ENCODE results near the gene PPM1L. TPM values are rescaled to one million over a fixed set of nuclear protein-coding genes. Genes with fewer than 3 reads are reported as not detected.

The PPM1L gene
- total and polyA plus RNA-seq, 2 donors (not counting 1 experiment from before 2014, with no cell fraction given), result 1.1 to 12.0 TPM

DNA sequence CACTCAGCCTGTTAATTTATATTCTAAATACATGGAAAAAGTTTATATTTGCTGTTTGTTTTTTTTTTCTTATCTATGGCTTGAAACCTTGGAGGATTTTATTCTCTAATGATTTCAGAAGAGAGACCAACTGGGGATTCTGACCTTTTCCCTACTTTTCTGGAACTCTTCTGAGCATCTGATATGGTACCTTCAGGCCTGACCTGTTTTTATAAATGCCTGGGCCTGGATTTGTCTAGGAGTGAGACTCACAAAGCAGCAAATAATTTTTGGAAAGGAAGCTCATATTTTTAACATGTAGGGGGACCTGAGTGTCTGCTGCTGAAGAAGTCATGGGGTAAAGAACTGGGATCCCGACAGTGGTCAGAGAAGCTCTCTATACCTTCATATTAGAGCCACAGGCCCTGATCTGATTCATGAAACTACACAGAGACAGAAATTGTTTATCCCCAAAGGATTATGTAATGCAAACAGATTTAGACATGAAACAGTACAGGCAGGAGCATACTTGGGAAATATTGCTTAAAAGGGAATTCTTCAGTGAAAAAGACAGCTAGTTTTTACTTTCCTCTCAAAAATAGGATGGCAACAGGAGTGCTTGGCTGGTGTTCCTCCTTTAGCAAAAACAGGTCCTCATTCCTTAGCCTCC lies 15.9 kb downstream of the PPM1L start:
- no peak for TF ChIP-seq EZH2 (IDR thresholded peaks at IDR 0.05; ENCODE audit: borderline replicate concordance, insufficient read depth, low read depth, low read length, poor library complexity, severe bottlenecking)
- TF ChIP-seq, protein P1, sequence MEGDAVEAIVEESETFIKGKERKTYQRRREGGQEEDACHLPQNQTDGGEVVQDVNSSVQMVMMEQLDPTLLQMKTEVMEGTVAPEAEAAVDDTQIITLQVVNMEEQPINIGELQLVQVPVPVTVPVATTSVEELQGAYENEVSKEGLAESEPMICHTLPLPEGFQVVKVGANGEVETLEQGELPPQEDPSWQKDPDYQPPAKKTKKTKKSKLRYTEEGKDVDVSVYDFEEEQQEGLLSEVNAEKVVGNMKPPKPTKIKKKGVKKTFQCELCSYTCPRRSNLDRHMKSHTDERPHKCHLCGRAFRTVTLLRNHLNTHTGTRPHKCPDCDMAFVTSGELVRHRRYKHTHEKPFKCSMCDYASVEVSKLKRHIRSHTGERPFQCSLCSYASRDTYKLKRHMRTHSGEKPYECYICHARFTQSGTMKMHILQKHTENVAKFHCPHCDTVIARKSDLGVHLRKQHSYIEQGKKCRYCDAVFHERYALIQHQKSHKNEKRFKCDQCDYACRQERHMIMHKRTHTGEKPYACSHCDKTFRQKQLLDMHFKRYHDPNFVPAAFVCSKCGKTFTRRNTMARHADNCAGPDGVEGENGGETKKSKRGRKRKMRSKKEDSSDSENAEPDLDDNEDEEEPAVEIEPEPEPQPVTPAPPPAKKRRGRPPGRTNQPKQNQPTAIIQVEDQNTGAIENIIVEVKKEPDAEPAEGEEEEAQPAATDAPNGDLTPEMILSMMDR (IDR thresholded peaks at IDR 0.05), result no peak
- CTCF ChIA-PET, result no interaction called here
- Histone ChIP-seq H3K79me2 (ENCODE audit: control insufficient read depth, insufficient read depth, low read length) (no peaks in the 10 kb centered on the region), H4K20me1 (ENCODE audit: control insufficient read depth, insufficient read depth, low read length, poor library complexity, severe bottlenecking) (no peaks in the 10 kb centered on the region), H3K9ac (ENCODE audit: low read length) (no peak overlapping the region), H3K36me3 (replicated peaks in 1 of 2; ENCODE audit: control extremely low read depth in 1 of 2, control insufficient read depth in 1 of 2, extremely low read depth in 1 of 2, insufficient read depth in 2 of 2, low read length in 1 of 2) (no peaks in the 10 kb centered on the region), H3K4me1 (ENCODE audit: control insufficient read depth in 2 of 2, insufficient read depth in 2 of 2, low read length in 2 of 2) (no peaks in the 10 kb centered on the region), H3K4me3 (ENCODE audit: control extremely low read depth in 1 of 5, extremely low read depth in 1 of 5, insufficient read depth in 1 of 5, low read depth in 2 of 5, low read length in 4 of 5) (no peak overlapping the region), H3K4me2 (replicated peaks; ENCODE audit: low read depth, low read length, poor library complexity, severe bottlenecking) (no peak overlapping the region), H3K9me3 (ENCODE audit: control extremely low read depth in 1 of 3, control insufficient read depth in 2 of 3, insufficient read depth in 1 of 3, low read length in 2 of 3) (no peaks in the 10 kb centered on the region), H3K27me3 (replicated peaks in 1 of 4; ENCODE audit: control extremely low read depth in 1 of 4, control insufficient read depth in 3 of 4, insufficient read depth in 4 of 4, low read length in 3 of 4) (no peaks in the 10 kb centered on the region), H2AFZ (ENCODE audit: insufficient read depth, low read depth, low read length, poor library complexity, severe bottlenecking) (no peak overlapping the region), H3K27ac (ENCODE audit: low read length in 2 of 2) (no peak overlapping the region)
- POLR2A ChIA-PET, result no interaction called here
- no peaks in the 10 kb centered on the region for H3K4me1 Mint-ChIP-seq
- DNase-seq, result no peak
- peaks cover 4% of the 10 kb centered on the region for H3K27me3 Mint-ChIP-seq
- intact Hi-C loops (cut with micrococcal nuclease), result no loop called here
- H3K9me3 Mint-ChIP-seq (ENCODE audit: insufficient read depth), result no peaks in the 10 kb centered on the region
- no peak for ATAC-seq (ENCODE audit: low read depth)
- no peak overlapping the region for H3K4me3 Mint-ChIP-seq
- no CpG with 5 or more reads among the region's 1 CpG for WGBS (ENCODE audit: insufficient coverage)
- H3K27ac Mint-ChIP-seq, result no peak overlapping the region

DNA sequence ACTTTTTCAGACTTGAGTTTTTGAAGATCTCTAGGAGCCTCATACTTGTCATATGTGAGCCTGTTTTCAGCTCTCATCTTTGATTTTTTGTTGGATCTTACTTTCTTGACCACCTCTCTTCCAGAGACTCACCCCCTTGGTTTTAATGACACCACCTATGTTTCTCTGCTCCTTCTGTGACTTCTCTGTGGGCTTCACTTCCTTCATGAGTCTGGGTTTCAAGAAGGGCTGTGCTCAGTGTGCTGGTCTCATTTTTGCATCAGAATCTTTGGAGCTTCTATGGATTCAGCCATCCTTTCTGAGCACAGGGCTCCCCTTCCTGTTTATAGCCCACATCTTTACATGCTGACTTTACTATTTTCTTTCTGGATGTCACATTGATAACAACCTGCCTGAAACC lies 17.7 kb downstream of the PPM1L start:
- intact Hi-C loops (cut with micrococcal nuclease), result no loop called here
- ChIA-PET POLR2A (no interaction called here), CTCF (no interaction called here)
- Histone ChIP-seq H3K79me2 (ENCODE audit: control insufficient read depth, insufficient read depth, low read length) (no peaks in the 10 kb centered on the region), H3K36me3 (replicated peaks in 1 of 2; ENCODE audit: control extremely low read depth in 1 of 2, control insufficient read depth in 1 of 2, extremely low read depth in 1 of 2, insufficient read depth in 2 of 2, low read length in 1 of 2) (no peaks in the 10 kb centered on the region), H3K27ac (ENCODE audit: low read length in 2 of 2) (no peak overlapping the region), H3K4me2 (replicated peaks; ENCODE audit: low read depth, low read length, poor library complexity, severe bottlenecking) (no peak overlapping the region), H3K27me3 (replicated peaks in 1 of 4; ENCODE audit: control extremely low read depth in 1 of 4, control insufficient read depth in 3 of 4, insufficient read depth in 4 of 4, low read length in 3 of 4) (no peaks in the 10 kb centered on the region), H3K4me3 (ENCODE audit: control extremely low read depth in 1 of 5, extremely low read depth in 1 of 5, insufficient read depth in 1 of 5, low read depth in 2 of 5, low read length in 4 of 5) (no peak overlapping the region), H2AFZ (ENCODE audit: insufficient read depth, low read depth, low read length, poor library complexity, severe bottlenecking) (no peak overlapping the region), H3K9me3 (ENCODE audit: control extremely low read depth in 1 of 3, control insufficient read depth in 2 of 3, insufficient read depth in 1 of 3, low read length in 2 of 3) (no peaks in the 10 kb centered on the region), H3K9ac (ENCODE audit: low read length) (no peak overlapping the region), H4K20me1 (ENCODE audit: control insufficient read depth, insufficient read depth, low read length, poor library complexity, severe bottlenecking) (no peaks in the 10 kb centered on the region), H3K4me1 (ENCODE audit: control insufficient read depth in 2 of 2, insufficient read depth in 2 of 2, low read length in 2 of 2) (no peaks in the 10 kb centered on the region)
- ATAC-seq (ENCODE audit: low read depth) (no peak), DNase-seq (no peak)
- Mint-ChIP-seq H3K4me1 (no peaks in the 10 kb centered on the region), H3K4me3 (no peak overlapping the region), H3K27ac (no peak overlapping the region), H3K9me3 (ENCODE audit: insufficient read depth) (no peaks in the 10 kb centered on the region), H3K27me3 (peaks cover 4% of the 10 kb centered on the region)
- TF ChIP-seq, protein P1 (IDR thresholded peaks at IDR 0.05), result no peak
- no peak for TF ChIP-seq EZH2 (IDR thresholded peaks at IDR 0.05; ENCODE audit: borderline replicate concordance, insufficient read depth, low read depth, low read length, poor library complexity, severe bottlenecking)

All from B cell (primary cell).